Measurements from ENCODE around the gene ARPC1B.
A peak's percentile ranks its signal among the peaks of the same experiment; 100 is the strongest.
"Not testable (repeated sequence)": the region's sequence is repeated elsewhere in the genome, so short reads cannot be mapped to it uniquely, and the experiment has no call there.

ARPC1B gene

DNA sequence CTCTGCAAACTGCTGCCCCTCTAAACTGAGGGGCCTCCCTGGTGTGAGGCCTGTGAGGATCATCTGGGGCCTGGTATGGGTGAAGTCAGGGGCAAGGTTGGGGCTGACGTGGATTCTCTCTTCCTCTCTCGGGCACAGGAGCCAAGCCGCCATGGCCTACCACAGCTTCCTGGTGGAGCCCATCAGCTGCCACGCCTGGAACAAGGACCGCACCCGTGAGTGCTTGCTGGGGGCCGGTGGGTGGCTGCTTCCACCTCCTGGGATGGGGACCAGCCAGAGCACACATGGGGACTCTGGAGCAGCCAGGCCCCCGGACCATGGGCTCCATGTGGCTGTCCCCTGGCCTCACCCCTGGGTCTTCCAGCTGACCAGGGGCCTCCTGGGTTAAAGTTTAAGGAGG, 11.0 kb downstream of the ARPC1B start:
- no peak overlapping the region for H3K9ac ChIP-seq (ENCODE audit: low read length)
- no peak overlapping the region for H3K4me3 ChIP-seq (ENCODE audit: low read depth, low read length, poor library complexity, severe bottlenecking)
- H3K36me3 ChIP-seq (ENCODE audit: insufficient read depth, low read length): peaks cover 74% of the 10 kb centered on the region
- H3F3A ChIP-seq (ENCODE audit: insufficient read depth, low read length): peaks cover 2% of the 10 kb centered on the region; the same call in 1 of the 2 replicates
- TF ChIP-seq, protein P1, sequence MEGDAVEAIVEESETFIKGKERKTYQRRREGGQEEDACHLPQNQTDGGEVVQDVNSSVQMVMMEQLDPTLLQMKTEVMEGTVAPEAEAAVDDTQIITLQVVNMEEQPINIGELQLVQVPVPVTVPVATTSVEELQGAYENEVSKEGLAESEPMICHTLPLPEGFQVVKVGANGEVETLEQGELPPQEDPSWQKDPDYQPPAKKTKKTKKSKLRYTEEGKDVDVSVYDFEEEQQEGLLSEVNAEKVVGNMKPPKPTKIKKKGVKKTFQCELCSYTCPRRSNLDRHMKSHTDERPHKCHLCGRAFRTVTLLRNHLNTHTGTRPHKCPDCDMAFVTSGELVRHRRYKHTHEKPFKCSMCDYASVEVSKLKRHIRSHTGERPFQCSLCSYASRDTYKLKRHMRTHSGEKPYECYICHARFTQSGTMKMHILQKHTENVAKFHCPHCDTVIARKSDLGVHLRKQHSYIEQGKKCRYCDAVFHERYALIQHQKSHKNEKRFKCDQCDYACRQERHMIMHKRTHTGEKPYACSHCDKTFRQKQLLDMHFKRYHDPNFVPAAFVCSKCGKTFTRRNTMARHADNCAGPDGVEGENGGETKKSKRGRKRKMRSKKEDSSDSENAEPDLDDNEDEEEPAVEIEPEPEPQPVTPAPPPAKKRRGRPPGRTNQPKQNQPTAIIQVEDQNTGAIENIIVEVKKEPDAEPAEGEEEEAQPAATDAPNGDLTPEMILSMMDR (IDR thresholded peaks at IDR 0.05; ENCODE audit: low read length): no peak
- no peak for TF ChIP-seq EZH2 (IDR thresholded peaks at IDR 0.05; ENCODE audit: borderline replicate concordance, low read length)
- peaks cover 12% of the 10 kb centered on the region; the same call in 1 of the 2 replicates for H3K79me2 ChIP-seq (ENCODE audit: insufficient read depth, low read length)
- no peaks in the 10 kb centered on the region for H3K27me3 ChIP-seq (ENCODE audit: insufficient read depth, low read length)
- no peak overlapping the region for H2AFZ ChIP-seq (ENCODE audit: low read length)
- H3K4me1 ChIP-seq (ENCODE audit: insufficient read depth, low read length, severe bottlenecking): peaks cover 24% of the 10 kb centered on the region
- no peaks in the 10 kb centered on the region for H3K9me3 ChIP-seq (ENCODE audit: low read length)
- no peak overlapping the region for H3K27ac ChIP-seq (ENCODE audit: low read depth, low read length, poor library complexity, severe bottlenecking)
- H3K9me2 ChIP-seq (ENCODE audit: low read depth, low read length): no peaks in the 10 kb centered on the region
- H4K20me1 ChIP-seq (ENCODE audit: insufficient read depth, low read length): no peaks in the 10 kb centered on the region
- H3K4me2 ChIP-seq (ENCODE audit: low read length): no peak overlapping the region

DNA sequence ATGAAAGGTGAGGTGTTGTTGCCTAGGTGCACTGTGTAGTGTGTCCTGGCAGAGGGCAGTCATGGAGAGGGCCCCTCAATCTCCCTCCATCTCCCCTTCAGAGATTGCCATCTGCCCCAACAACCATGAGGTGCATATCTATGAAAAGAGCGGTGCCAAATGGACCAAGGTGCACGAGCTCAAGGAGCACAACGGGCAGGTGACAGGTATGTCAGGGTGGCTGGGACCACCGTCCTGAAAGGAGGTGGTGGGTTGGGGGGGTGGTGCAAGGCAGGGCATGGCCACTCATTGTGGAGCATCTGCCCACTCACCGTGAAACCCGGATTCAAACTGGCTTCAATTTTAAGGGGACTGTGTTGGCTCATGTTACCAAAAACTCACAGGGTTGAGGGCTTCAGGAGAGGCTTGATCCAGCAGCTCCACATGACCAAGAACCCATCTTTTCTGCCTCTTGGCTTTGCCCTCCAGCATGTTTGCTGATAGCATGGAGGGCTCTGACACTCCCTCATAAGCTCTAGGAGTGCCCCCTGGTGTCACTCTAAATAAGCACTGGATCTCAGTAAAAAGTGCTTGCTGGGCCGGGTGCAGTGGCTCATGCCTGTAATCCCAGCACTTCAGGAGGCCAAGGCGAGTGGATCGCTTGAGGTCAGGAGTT, 12.2 kb downstream of the ARPC1B start:
- H3K9ac ChIP-seq (ENCODE audit: low read length): no peak overlapping the region
- H3K9me2 ChIP-seq (ENCODE audit: low read depth, low read length): no peaks in the 10 kb centered on the region
- peaks cover 6% of the 10 kb centered on the region; the same call in 1 of the 2 replicates for H3K79me2 ChIP-seq (ENCODE audit: insufficient read depth, low read length)
- peaks cover 13% of the 10 kb centered on the region for H3K4me1 ChIP-seq (ENCODE audit: insufficient read depth, low read length, severe bottlenecking)
- no peak for TF ChIP-seq EZH2 (IDR thresholded peaks at IDR 0.05; ENCODE audit: borderline replicate concordance, low read length)
- TF ChIP-seq, protein P1 (IDR thresholded peaks at IDR 0.05; ENCODE audit: low read length): peak; percentile 63
- no peaks in the 10 kb centered on the region for H3K9me3 ChIP-seq (ENCODE audit: low read length)
- H3K4me3 ChIP-seq (ENCODE audit: low read depth, low read length, poor library complexity, severe bottlenecking): no peak overlapping the region
- peaks cover 80% of the 10 kb centered on the region for H3K36me3 ChIP-seq (ENCODE audit: insufficient read depth, low read length)
- H2AFZ ChIP-seq (ENCODE audit: low read length): no peak overlapping the region
- no peaks in the 10 kb centered on the region for H4K20me1 ChIP-seq (ENCODE audit: insufficient read depth, low read length)
- H3K4me2 ChIP-seq (ENCODE audit: low read length): no peak overlapping the region
- H3K27ac ChIP-seq (ENCODE audit: low read depth, low read length, poor library complexity, severe bottlenecking): no peak overlapping the region
- no peaks in the 10 kb centered on the region for H3F3A ChIP-seq (ENCODE audit: insufficient read depth, low read length)
- no peaks in the 10 kb centered on the region for H3K27me3 ChIP-seq (ENCODE audit: insufficient read depth, low read length)

DNA sequence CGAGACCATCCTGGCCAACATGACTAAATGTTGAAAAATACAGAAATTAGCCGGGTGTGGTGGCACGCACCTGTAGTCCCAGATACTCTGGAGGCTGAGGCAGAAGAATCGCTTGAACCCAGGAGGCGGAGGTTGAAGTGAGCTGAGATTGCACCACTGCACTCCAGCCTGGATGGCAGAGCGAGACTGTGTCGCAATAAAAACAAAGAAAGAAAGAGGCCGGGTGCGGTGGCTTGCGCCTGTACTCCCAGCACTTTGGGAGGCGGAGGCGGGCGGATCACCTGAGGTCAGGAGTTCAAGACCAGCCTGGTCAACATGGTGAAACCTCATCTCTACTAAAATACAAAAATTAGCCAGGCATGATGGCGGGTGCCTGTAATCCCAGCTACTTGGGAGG, 12.7 kb downstream of the ARPC1B start:
- not testable (repeated sequence) for H3K4me3 ChIP-seq (ENCODE audit: low read depth, low read length, poor library complexity, severe bottlenecking); H2AFZ ChIP-seq (ENCODE audit: low read length); H3K4me2 ChIP-seq (ENCODE audit: low read length); H4K20me1 ChIP-seq (ENCODE audit: insufficient read depth, low read length); H3K9me3 ChIP-seq (ENCODE audit: low read length); H3K9ac ChIP-seq (ENCODE audit: low read length); H3K27ac ChIP-seq (ENCODE audit: low read depth, low read length, poor library complexity, severe bottlenecking); H3K27me3 ChIP-seq (ENCODE audit: insufficient read depth, low read length); H3F3A ChIP-seq (ENCODE audit: insufficient read depth, low read length); H3K79me2 ChIP-seq (ENCODE audit: insufficient read depth, low read length); H3K9me2 ChIP-seq (ENCODE audit: low read depth, low read length)
- Histone ChIP-seq H3K36me3 (ENCODE audit: insufficient read depth, low read length) (peaks cover 80% of the 10 kb centered on the region), H3K4me1 (ENCODE audit: insufficient read depth, low read length, severe bottlenecking) (peaks cover 16% of the 10 kb centered on the region)

DNA sequence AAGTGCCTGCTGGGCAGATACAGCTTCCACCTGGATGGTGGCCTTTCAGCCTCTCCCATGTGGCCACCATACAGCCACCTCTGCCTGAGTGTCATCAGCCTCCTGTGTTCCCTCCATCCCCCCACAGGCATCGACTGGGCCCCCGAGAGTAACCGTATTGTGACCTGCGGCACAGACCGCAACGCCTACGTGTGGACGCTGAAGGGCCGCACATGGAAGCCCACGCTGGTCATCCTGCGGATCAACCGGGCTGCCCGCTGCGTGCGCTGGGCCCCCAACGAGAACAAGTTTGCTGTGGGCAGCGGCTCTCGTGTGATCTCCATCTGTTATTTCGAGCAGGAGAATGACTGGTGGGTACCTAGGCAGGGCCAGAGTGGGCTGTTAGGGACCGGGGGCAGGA, 13.4 kb downstream of the ARPC1B start:
- no peak overlapping the region for H3K4me2 ChIP-seq (ENCODE audit: low read length)
- no peaks in the 10 kb centered on the region for H4K20me1 ChIP-seq (ENCODE audit: insufficient read depth, low read length)
- H2AFZ ChIP-seq (ENCODE audit: low read length): no peak overlapping the region
- H3K9me3 ChIP-seq (ENCODE audit: low read length): no peaks in the 10 kb centered on the region
- H3F3A ChIP-seq (ENCODE audit: insufficient read depth, low read length): no peaks in the 10 kb centered on the region
- H3K4me1 ChIP-seq (ENCODE audit: insufficient read depth, low read length, severe bottlenecking): peaks cover 23% of the 10 kb centered on the region
- H3K79me2 ChIP-seq (ENCODE audit: insufficient read depth, low read length): peaks cover 4% of the 10 kb centered on the region; the same call in 1 of the 2 replicates
- H3K9ac ChIP-seq (ENCODE audit: low read length): no peak overlapping the region
- no peaks in the 10 kb centered on the region for H3K27me3 ChIP-seq (ENCODE audit: insufficient read depth, low read length)
- TF ChIP-seq, protein P1 (IDR thresholded peaks at IDR 0.05; ENCODE audit: low read length): no peak
- TF ChIP-seq EZH2 (IDR thresholded peaks at IDR 0.05; ENCODE audit: borderline replicate concordance, low read length): no peak
- H3K4me3 ChIP-seq (ENCODE audit: low read depth, low read length, poor library complexity, severe bottlenecking): no peak overlapping the region
- no peak overlapping the region for H3K27ac ChIP-seq (ENCODE audit: low read depth, low read length, poor library complexity, severe bottlenecking)
- H3K9me2 ChIP-seq (ENCODE audit: low read depth, low read length): no peaks in the 10 kb centered on the region
- H3K36me3 ChIP-seq (ENCODE audit: insufficient read depth, low read length): peaks cover 81% of the 10 kb centered on the region

Data from OCI-LY1 (cell line).